ENCODE measurements around the gene MRM1.
A peak's percentile ranks its signal among the peaks of the same experiment; 100 is the strongest.

MRM1 gene, protein sequence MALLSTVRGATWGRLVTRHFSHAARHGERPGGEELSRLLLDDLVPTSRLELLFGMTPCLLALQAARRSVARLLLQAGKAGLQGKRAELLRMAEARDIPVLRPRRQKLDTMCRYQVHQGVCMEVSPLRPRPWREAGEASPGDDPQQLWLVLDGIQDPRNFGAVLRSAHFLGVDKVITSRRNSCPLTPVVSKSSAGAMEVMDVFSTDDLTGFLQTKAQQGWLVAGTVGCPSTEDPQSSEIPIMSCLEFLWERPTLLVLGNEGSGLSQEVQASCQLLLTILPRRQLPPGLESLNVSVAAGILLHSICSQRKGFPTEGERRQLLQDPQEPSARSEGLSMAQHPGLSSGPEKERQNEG

DNA sequence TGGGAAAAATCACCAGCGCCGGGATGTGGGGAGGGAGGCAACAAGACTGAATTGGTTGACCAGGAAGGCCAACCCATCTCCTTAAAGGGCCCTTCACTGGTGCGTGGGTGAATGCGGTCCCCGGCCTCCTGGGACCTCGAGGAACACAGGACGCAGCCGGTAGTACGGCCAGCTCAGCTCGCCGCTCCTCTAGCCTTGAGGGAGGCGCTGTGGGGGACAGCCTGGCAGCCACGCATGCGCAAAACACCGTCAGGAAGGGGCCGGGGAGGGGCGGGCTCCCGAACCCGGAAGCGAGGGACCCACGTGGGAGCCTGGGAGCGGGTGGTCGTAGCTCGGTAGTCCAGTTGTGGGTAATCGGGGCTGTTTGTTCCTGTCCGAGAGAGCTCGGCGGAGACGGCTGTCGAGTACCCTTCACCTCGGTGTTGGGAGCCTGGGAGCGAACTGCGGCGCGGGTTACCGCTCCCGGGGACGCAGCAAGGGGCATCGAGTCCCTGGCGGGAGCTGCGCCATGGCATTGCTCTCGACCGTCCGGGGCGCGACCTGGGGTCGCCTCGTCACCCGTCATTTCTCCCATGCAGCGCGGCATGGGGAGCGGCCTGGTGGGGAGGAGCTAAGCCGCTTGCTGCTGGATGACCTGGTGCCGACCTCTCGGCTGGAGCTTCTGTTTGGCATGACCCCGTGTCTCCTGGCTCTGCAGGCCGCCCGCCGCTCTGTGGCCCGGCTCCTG is at the start of gene MRM1:
MRM1 (plus strand) TSS at position 281 of the 727 bp plus-strand sequence; CDS start at position 509, 228 bp downstream.
- Histone ChIP-seq H3K4me1 (ENCODE audit: control insufficient read depth, low read depth, low read length) (peaks cover 14% of the 10 kb centered on the region), H3K27me3 (ENCODE audit: control insufficient read depth, insufficient read depth, low read length) (no peaks in the 10 kb centered on the region), H3K4me3 (ENCODE audit: low read length) (peak within 1 kb of the TSS; percentile 93), H3K9me3 (ENCODE audit: control insufficient read depth, low read depth, low read length) (no peaks in the 10 kb centered on the region), H3K27ac (ENCODE audit: low read length) (peak within 1 kb of the TSS; percentile 44), H3K9ac (ENCODE audit: low read length) (peak within 1 kb of the TSS; percentile 76), H3K36me3 (ENCODE audit: control insufficient read depth, low read depth, low read length) (peaks cover 8% of the 10 kb centered on the region)

DNA sequence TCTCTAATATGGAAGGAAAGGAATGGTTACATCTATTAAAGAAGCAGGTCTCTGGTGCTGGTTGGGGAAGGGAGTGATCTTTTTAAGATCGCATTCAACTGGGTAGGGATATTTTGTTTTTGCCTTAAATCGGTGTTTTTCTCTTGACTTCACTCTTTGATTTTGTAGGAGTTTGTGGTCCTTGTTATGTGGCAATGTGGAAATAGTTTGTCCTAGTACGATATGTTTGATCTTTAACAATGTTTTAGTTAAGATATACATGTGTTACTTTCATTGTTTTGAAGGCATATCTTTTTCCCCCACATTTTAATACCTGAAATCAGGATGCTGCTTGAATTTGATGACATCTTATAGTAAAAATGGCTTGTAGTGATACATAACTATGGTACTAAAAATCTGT is 47.9 kb upstream of the MRM1 start:
- Histone ChIP-seq H3K27ac (ENCODE audit: low read length) (no peak overlapping the region), H3K4me1 (ENCODE audit: control insufficient read depth, low read depth, low read length) (no peaks in the 10 kb centered on the region), H3K36me3 (ENCODE audit: control insufficient read depth, low read depth, low read length) (peaks cover 18% of the 10 kb centered on the region), H3K9me3 (ENCODE audit: control insufficient read depth, low read depth, low read length) (no peaks in the 10 kb centered on the region), H3K4me3 (ENCODE audit: low read length) (no peak overlapping the region), H3K27me3 (ENCODE audit: control insufficient read depth, insufficient read depth, low read length) (no peaks in the 10 kb centered on the region), H3K9ac (ENCODE audit: low read length) (no peak overlapping the region)

DNA sequence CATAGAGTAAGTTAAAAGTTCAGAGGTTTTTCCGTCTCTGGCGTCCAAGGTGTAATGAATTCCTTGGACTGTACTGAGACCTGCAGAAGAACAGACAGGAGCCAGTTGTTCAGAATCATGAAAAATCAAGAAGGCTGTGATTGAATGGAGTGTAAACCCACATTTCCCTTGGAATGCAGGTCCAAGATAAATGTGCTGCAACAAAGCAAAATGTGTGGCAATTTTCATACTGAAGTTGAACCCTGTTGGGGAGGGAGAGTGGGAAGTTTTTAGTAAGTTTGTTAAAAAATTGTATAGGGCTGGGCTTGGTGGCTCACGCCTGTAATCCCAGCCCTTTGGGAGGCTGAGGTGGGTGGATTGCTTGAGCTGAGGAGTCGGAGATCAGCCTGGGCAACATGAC is 35.3 kb upstream of the MRM1 start:
- H3K27me3 ChIP-seq (ENCODE audit: control insufficient read depth, insufficient read depth, low read length) = no peaks in the 10 kb centered on the region
- no peak overlapping the region for H3K4me3 ChIP-seq (ENCODE audit: low read length)
- H3K9ac ChIP-seq (ENCODE audit: low read length) = no peak overlapping the region
- no peak overlapping the region for H3K27ac ChIP-seq (ENCODE audit: low read length)
- H3K4me1 ChIP-seq (ENCODE audit: control insufficient read depth, low read depth, low read length) = no peaks in the 10 kb centered on the region
- H3K9me3 ChIP-seq (ENCODE audit: control insufficient read depth, low read depth, low read length) = no peaks in the 10 kb centered on the region
- peaks cover 47% of the 10 kb centered on the region for H3K36me3 ChIP-seq (ENCODE audit: control insufficient read depth, low read depth, low read length)

DNA sequence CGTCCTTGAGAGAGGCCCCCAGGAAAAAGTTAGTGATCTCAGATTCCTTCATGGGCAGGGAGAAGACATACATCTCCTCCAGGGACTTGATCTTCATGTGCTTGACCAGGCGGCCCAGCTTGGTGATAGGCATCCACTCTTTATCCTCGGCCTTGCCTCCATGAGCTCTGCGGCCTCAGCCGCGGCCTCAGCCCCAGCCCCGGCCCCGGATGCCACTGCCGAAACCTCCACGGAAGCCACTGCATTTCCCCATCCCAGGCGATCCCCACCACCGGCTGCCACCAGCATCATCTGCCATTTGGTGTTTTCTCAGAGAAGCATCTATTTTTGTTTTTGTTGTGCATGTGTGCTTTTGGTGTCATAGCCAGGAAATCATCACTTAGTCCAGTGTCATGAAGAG is 26.4 kb upstream of the MRM1 start:
- Histone ChIP-seq H3K36me3 (ENCODE audit: control insufficient read depth, low read depth, low read length) (peaks cover 35% of the 10 kb centered on the region), H3K4me3 (ENCODE audit: low read length) (no peak overlapping the region), H3K27me3 (ENCODE audit: control insufficient read depth, insufficient read depth, low read length) (no peaks in the 10 kb centered on the region), H3K9me3 (ENCODE audit: control insufficient read depth, low read depth, low read length) (no peaks in the 10 kb centered on the region), H3K4me1 (ENCODE audit: control insufficient read depth, low read depth, low read length) (no peaks in the 10 kb centered on the region), H3K27ac (ENCODE audit: low read length) (no peak overlapping the region), H3K9ac (ENCODE audit: low read length) (no peak overlapping the region)

DNA sequence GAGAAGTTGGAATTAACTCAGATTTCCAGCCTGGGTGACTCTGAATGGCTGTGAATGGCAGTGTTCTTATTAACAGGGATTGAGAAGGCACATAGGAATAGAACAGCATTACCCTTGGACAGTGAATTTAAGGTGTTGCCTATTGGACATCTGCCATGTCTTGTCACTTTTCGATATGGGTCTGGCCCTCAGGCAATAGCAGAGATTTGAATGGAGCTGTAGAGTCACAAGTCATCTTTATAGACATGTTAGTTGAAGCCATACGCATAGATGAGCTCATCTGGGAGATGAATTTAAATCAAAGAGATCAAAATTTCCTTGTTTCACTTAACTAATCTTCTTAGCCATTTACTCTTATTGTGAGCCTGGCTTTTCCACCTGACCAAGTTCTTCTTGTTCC is 24.6 kb upstream of the MRM1 start:
- Histone ChIP-seq H3K27me3 (ENCODE audit: control insufficient read depth, insufficient read depth, low read length) (no peaks in the 10 kb centered on the region), H3K36me3 (ENCODE audit: control insufficient read depth, low read depth, low read length) (peaks cover 36% of the 10 kb centered on the region), H3K9me3 (ENCODE audit: control insufficient read depth, low read depth, low read length) (no peaks in the 10 kb centered on the region), H3K9ac (ENCODE audit: low read length) (no peak overlapping the region), H3K4me1 (ENCODE audit: control insufficient read depth, low read depth, low read length) (no peaks in the 10 kb centered on the region), H3K27ac (ENCODE audit: low read length) (no peak overlapping the region), H3K4me3 (ENCODE audit: low read length) (no peak overlapping the region)

DNA sequence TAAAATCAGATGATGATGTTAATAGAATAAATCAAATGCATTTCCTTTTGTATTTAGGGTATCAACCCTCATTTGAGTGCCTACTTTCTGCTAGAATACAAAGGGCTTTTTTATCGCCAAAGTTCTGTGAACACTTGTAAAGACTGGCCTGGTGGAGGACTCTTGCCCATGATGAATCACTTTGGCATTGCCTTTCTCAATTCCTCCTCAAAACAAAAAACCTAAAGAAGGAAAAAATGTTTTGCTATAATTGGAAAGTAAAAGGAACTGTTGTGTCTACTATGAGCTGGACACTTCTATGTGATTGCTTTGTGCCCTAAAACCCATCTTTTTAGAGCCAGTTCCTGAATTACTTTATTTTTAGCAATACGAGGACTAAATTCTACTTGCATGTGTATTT is 22.7 kb upstream of the MRM1 start:
- H3K27me3 ChIP-seq (ENCODE audit: control insufficient read depth, insufficient read depth, low read length) = no peaks in the 10 kb centered on the region
- no peaks in the 10 kb centered on the region for H3K9me3 ChIP-seq (ENCODE audit: control insufficient read depth, low read depth, low read length)
- H3K4me3 ChIP-seq (ENCODE audit: low read length) = no peak overlapping the region
- no peaks in the 10 kb centered on the region for H3K4me1 ChIP-seq (ENCODE audit: control insufficient read depth, low read depth, low read length)
- no peak overlapping the region for H3K9ac ChIP-seq (ENCODE audit: low read length)
- no peak overlapping the region for H3K27ac ChIP-seq (ENCODE audit: low read length)
- H3K36me3 ChIP-seq (ENCODE audit: control insufficient read depth, low read depth, low read length) = peaks cover 39% of the 10 kb centered on the region

DNA sequence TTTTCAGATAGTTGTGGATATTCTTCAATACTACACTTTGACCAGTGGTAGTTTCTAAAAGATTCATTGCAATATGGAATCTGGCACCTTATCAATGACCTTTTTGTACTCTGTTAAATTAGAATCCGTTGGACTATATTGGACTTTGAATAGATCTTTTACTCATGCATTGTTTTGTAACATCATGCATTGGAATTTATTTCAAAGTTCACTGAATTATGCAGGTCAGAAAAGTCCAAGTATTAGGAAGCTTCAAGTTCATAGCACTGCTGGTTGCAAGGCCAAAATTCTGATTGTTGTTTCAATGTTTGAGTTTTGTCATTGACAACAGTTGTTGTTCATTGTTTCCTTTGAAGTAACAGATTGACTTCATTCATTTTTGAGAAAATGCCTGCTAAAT is 17.6 kb upstream of the MRM1 start:
- Histone ChIP-seq H3K4me3 (ENCODE audit: low read length) (no peak overlapping the region), H3K9me3 (ENCODE audit: control insufficient read depth, low read depth, low read length) (no peaks in the 10 kb centered on the region), H3K27ac (ENCODE audit: low read length) (no peak overlapping the region), H3K36me3 (ENCODE audit: control insufficient read depth, low read depth, low read length) (peaks cover 64% of the 10 kb centered on the region), H3K9ac (ENCODE audit: low read length) (no peak overlapping the region), H3K27me3 (ENCODE audit: control insufficient read depth, insufficient read depth, low read length) (no peaks in the 10 kb centered on the region), H3K4me1 (ENCODE audit: control insufficient read depth, low read depth, low read length) (no peaks in the 10 kb centered on the region)

DNA sequence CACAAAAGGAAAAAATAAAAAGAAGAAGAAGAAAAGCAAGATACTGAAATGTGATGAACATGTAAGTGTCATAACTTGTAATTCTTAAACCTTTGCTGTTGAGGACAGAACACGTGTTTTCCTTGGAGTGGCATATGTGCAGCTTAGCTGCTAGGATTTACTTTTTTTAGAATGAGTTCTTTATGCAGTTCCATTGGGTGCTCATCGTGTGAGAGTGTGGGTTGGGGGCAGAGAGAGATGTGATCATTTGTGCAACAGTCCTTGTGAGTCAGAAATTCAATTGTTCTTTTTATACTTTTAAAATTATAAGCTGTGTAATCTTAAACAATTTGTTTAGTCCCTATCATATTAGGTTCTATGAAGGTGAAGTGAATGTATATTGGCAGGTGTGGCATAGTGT is 15.2 kb upstream of the MRM1 start:
- H3K27me3 ChIP-seq (ENCODE audit: control insufficient read depth, insufficient read depth, low read length) = no peaks in the 10 kb centered on the region
- no peaks in the 10 kb centered on the region for H3K9me3 ChIP-seq (ENCODE audit: control insufficient read depth, low read depth, low read length)
- H3K4me1 ChIP-seq (ENCODE audit: control insufficient read depth, low read depth, low read length) = no peaks in the 10 kb centered on the region
- H3K27ac ChIP-seq (ENCODE audit: low read length) = no peak overlapping the region
- no peak overlapping the region for H3K9ac ChIP-seq (ENCODE audit: low read length)
- peaks cover 59% of the 10 kb centered on the region for H3K36me3 ChIP-seq (ENCODE audit: control insufficient read depth, low read depth, low read length)
- H3K4me3 ChIP-seq (ENCODE audit: low read length) = no peak overlapping the region

DNA sequence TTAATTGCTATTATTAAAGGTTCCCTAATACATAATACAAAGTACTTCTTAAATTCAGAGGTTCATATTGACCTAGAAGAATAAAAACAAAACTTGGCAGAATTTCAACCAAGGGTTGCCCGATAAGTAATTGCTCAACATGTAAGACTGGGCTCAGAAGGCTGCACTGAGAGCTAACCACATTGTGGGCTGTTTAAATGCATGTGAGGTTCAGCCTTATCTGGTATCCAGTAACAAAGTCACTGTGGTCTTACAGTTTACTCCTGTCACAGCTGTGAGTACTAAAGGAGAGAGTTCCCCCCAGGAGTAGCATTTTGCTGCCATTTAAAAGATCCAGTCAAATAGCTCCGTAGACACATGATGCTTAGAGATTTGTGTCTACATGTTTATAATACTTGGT is 11.3 kb upstream of the MRM1 start:
- Histone ChIP-seq H3K4me1 (ENCODE audit: control insufficient read depth, low read depth, low read length) (no peaks in the 10 kb centered on the region), H3K9ac (ENCODE audit: low read length) (no peak overlapping the region), H3K4me3 (ENCODE audit: low read length) (no peak overlapping the region), H3K36me3 (ENCODE audit: control insufficient read depth, low read depth, low read length) (peaks cover 34% of the 10 kb centered on the region), H3K9me3 (ENCODE audit: control insufficient read depth, low read depth, low read length) (no peaks in the 10 kb centered on the region), H3K27me3 (ENCODE audit: control insufficient read depth, insufficient read depth, low read length) (no peaks in the 10 kb centered on the region), H3K27ac (ENCODE audit: low read length) (no peak overlapping the region)

DNA sequence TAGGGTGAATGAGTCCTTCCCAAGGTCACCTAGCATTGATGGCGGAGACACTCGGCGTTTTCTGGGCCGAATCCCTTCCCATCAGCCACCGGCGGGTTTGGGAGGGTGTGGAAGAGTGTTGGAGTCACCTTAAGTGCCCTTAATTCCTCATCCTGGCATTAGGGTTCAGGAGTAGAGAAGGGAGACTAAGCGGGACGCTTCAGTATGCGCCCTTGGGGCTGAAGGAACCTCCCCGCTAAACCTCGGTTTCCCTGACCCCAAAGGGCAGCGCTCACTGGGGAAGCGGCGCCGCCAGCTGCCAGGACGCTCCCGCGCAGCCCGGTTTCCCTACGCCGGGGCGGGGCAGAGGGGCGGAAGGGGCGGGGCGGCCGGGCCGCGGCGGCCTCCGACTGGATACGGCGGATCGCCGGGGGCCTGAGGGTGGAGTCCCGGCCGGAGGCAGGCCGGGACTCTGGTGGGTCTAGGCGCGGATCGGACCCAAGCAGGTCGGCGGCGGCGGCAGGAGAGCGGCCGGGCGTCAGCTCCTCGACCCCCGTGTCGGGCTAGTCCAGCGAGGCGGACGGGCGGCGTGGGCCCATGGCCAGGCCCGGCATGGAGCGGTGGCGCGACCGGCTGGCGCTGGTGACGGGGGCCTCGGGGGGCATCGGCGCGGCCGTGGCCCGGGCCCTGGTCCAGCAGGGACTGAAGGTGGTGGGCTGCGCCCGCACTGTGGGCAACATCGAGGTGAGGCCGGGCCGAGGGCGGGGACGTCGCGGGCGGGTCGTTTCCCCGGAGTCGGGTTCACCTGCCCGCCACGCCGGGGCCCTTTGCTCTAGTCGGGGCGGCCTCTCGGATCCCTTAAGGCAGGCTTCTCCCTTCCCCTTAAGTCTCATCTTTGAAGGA is 9.7 kb upstream of the MRM1 start, which contains the start of gene DHRS11:
DHRS11 (plus strand) TSS at position 446 of the 882 bp plus-strand sequence; CDS start at position 577, 131 bp downstream.
- no peaks in the 10 kb centered on the region for H3K9me3 ChIP-seq (ENCODE audit: control insufficient read depth, low read depth, low read length)
- H3K4me3 ChIP-seq (ENCODE audit: low read length) = peak within 1 kb of the TSS; percentile 66
- peaks cover 26% of the 10 kb centered on the region for H3K36me3 ChIP-seq (ENCODE audit: control insufficient read depth, low read depth, low read length)
- no peaks in the 10 kb centered on the region for H3K27me3 ChIP-seq (ENCODE audit: control insufficient read depth, insufficient read depth, low read length)
- H3K27ac ChIP-seq (ENCODE audit: low read length) = peak within 1 kb of the TSS; percentile 56
- peak within 1 kb of the TSS; percentile 53 for H3K9ac ChIP-seq (ENCODE audit: low read length)
- H3K4me1 ChIP-seq (ENCODE audit: control insufficient read depth, low read depth, low read length) = no peaks in the 10 kb centered on the region

DNA sequence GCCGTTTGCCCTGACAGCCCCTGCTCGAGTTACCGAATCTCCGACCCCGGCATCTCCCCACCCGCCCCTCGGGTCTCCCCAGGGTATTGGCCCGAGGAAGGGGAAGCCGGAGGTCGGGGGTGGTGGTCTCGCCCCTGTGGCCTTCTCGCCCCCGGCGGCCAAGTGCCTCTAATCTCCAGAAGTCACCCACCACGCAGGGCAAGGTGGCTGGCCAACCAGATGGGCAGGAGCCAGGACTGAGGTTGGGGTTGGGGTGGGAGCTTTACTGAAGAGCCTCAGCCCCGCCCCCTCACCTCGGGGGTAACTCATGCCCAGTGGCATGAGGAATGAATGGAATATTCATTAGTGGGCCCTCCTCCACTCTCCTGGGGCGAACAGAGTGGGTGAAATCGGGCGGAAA is 9.1 kb upstream of the MRM1 start:
- peak overlapping the region; percentile 53 for H3K9ac ChIP-seq (ENCODE audit: low read length)
- no peaks in the 10 kb centered on the region for H3K9me3 ChIP-seq (ENCODE audit: control insufficient read depth, low read depth, low read length)
- H3K36me3 ChIP-seq (ENCODE audit: control insufficient read depth, low read depth, low read length) = peaks cover 24% of the 10 kb centered on the region
- no peak overlapping the region for H3K27ac ChIP-seq (ENCODE audit: low read length)
- H3K27me3 ChIP-seq (ENCODE audit: control insufficient read depth, insufficient read depth, low read length) = no peaks in the 10 kb centered on the region
- H3K4me1 ChIP-seq (ENCODE audit: control insufficient read depth, low read depth, low read length) = no peaks in the 10 kb centered on the region
- peak overlapping the region; percentile 66 for H3K4me3 ChIP-seq (ENCODE audit: low read length)

Measured in iPS-18a (cell line).